HUDEP-2 (cell line): ENCODE results near the gene KIF26B.
"Not testable (repeated sequence)": the region's sequence is repeated elsewhere in the genome, so short reads cannot be mapped to it uniquely, and the experiment has no call there.

Experiments used
- DNase-seq, 76 experiments: peaks; one replicate each; lab custom pipeline; 2025; ENCODE audit not compliant: unreplicated experiment in 76 of 76; lab: John Stamatoyannopoulos, UW

Gene KIF26B

DNA sequence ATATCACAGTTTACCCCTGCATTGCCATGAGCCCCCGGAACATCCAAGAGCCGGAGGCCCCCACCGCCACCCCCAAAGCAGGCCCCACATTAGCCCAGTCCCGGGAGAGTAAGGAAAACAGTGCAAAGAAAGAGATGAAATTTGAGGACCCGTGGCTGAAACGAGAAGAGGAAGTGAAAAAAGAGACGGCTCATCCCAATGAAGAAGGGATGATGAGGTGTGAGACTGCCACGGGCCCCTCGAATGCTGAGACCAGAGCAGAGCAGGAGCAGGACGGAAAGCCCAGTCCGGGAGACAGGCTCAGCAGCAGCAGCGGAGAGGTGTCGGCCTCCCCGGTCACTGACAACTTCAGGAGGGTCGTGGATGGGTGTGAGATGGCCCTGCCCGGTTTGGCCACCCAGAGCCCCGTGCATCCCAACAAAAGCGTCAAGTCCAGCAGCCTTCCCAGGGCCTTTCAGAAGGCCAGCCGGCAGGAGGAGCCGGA, 532.4 kb downstream of the KIF26B start:
- no peak for DNase-seq

- no peak for DNase-seq
These were observed 533.1 kb downstream of the KIF26B start for GRCh38 chr1:245687636-245688535.

DNA sequence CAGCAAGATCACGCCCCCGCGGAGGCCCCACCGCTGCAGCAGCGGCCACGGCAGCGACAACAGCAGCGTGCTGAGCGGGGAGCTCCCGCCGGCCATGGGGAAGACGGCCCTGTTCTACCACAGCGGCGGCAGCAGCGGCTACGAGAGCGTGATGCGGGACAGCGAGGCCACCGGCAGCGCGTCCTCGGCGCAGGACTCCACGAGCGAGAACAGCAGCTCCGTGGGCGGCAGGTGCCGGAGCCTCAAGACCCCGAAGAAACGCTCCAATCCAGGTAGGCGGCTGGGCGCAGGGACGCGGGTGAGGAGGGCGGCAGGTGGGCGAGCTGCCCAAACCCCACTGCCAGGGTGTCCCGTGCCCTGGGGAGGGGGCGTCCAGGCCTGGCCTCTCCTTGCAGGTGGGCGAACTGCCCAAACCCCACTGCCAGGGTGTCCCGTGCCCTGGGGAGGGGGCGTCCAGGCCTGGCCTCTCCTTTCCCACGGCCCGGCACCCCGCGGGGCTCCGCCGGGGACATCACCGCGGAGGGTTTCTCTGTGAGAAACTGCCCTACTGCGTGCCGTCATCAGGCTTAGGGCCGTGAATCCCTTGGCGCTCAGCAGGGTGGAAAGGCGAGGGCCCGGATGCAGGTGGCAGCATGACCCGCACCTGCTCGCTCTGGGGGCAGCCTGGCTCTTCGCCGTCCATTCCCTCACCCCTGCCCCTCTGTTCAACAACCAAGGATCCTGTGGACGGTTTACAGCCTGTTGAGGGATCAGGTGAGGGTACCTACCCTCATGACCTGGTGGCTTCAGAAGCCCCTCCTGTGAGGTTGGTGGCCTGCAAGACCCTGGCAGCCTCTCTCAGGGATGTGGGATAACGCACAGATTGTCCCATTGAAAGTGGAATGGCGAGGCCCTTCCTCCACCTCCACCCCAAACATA, 534.0 kb downstream of the KIF26B start:
- DNase-seq, result no peak

DNA sequence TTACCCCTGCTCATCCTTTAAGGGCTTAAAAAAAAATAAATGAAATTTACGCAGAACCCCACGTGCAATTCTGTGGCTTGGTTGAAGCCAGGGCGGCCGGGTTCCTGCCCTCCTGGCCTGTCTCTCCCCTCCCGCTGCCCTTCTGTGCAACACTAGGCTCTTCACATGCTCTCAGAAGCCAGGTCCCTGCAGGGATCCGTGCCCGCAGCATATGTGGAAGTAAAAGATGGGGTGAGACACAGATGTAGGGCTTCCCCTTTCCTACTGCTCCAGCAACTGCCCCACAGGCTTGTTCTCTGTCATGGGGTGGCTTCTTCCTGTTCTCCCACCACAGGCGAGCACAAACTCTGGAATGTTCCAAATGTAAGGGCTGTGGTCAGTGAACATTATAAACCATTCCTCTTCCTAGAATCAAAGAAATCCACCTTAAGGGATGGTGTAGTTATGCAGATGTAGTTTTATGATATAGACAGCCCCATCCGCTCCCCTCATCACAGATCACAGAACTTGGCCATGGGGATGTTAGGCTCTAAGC, 535.4 kb downstream of the KIF26B start:
- DNase-seq, result no peak

GRCh38 chr1:245690946-245691541, 536.3 kb downstream of the KIF26B start:
- DNase-seq, result no peak

GRCh38 chr1:245691897-245692296, 537.1 kb downstream of the KIF26B start:
- DNase-seq, result no peak

- no peak for DNase-seq
These were observed 537.5 kb downstream of the KIF26B start for GRCh38 chr1:245692318-245692717.

- no peak for DNase-seq
These were observed 538.5 kb downstream of the KIF26B start for GRCh38 chr1:245693116-245693793.

- DNase-seq, result no peak
These were observed 539.4 kb downstream of the KIF26B start for GRCh38 chr1:245693941-245694752.

GRCh38 chr1:245694753-245695195, 540.0 kb downstream of the KIF26B start:
- no peak for DNase-seq

DNA sequence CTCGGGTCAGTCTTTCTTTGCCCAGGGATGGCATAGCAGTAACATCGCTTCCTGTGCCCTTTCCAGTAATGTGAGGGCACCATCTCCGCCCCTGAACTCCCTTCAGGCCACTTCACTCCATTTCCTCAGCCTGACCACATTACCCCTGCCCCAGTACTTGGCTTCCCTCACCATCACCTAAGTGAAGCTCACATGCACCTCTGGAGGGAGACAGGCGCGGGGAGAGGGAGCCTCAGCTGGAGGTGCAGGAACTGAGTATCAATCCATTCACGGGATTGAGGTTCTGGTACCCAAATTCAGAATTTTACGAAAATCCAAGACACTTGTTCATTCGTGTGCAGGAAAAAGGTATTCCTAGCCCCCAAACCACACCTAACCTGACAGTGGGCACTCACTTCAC, 540.4 kb downstream of the KIF26B start:
- DNase-seq, result no peak

GRCh38 chr1:245695701-245696100, 540.9 kb downstream of the KIF26B start:
- DNase-seq, result not testable (repeated sequence)

- DNase-seq, result no peak
These were observed 543.3 kb downstream of the KIF26B start for GRCh38 chr1:245698116-245698515.

GRCh38 chr1:245698860-245699259, 544.1 kb downstream of the KIF26B start:
- DNase-seq, result no peak

- no peak for DNase-seq
These were observed 545.8 kb downstream of the KIF26B start for GRCh38 chr1:245700631-245701030.

GRCh38 chr1:245701631-245702030, 546.8 kb downstream of the KIF26B start:
- DNase-seq, result no peak

DNA sequence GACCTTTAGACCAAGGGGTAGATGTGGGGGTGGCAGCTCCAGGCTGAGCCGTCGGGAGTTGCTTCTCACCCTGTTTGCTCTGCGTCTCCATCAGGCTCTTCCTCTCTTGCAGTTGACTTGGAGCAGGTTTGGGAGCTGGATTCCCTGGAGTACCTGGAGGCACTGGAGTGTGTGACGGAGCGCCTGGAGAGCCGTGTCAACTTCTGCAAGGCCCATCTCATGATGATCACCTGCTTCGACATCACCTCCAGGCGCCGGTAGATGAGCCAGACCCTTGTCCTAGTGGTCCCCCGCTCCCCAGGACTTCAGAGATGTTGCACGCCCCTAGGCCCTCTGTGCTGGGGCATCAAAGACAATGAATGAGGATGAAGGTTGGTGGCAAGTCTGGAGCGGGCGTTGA, 547.6 kb downstream of the KIF26B start:
- DNase-seq, result no peak

GRCh38 chr1:245704341-245704740, 549.6 kb downstream of the KIF26B start:
- no peak for DNase-seq

DNA sequence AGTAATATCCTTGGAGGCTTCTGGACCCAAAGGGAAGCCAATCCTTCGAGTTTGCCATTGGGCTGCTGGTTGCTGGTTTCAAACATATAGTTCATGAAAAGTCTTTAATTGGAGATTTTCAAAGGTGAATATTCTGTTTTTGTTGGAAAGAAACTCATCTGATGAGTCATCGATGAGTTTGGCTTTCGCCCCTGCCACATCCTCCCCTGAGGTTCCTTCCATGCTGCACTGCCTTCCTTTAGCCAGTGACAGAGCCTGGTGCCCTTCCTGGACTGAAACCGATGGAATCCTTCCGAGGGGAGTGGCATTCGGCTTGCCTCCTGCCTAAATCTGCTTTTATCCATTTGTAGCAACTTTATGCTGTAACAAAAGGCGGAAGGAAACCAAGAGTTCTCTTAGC, 550.0 kb downstream of the KIF26B start:
- DNase-seq, result no peak
